Measurements from ENCODE around the gene NCK2. TPM values are rescaled to one million over a fixed set of nuclear protein-coding genes. Genes with fewer than 3 reads are reported as not detected.

Gene NCK2
- total RNA-seq, 1 donor from 2014 or later = 92.5 TPM

DNA sequence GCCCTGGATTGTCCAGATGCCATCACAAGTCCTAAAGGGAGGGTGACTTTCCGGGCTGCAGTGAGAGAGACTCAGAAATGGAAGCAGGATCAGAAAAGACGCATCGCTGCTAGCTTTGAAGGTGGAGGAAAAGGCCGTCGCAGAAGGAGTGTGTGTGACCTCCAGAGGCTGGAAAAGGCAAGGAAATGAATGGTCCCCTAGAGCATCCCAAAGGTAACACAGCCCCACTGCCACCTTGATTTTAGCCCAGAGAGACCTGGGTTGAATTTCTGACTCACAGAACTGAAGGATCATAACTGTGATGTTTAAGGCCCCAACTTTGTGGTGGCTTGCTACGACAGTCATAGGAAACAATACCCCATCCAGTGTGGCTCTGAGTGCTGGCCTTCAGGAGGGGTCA is 8.6 kb upstream of the NCK2 start:
- no peak overlapping the region for H3K4me3 Mint-ChIP-seq (ENCODE audit: low read depth)
- H3K4me1 Mint-ChIP-seq (ENCODE audit: low read depth) = peaks cover 3% of the 10 kb centered on the region
- TF ChIP-seq, protein P1, sequence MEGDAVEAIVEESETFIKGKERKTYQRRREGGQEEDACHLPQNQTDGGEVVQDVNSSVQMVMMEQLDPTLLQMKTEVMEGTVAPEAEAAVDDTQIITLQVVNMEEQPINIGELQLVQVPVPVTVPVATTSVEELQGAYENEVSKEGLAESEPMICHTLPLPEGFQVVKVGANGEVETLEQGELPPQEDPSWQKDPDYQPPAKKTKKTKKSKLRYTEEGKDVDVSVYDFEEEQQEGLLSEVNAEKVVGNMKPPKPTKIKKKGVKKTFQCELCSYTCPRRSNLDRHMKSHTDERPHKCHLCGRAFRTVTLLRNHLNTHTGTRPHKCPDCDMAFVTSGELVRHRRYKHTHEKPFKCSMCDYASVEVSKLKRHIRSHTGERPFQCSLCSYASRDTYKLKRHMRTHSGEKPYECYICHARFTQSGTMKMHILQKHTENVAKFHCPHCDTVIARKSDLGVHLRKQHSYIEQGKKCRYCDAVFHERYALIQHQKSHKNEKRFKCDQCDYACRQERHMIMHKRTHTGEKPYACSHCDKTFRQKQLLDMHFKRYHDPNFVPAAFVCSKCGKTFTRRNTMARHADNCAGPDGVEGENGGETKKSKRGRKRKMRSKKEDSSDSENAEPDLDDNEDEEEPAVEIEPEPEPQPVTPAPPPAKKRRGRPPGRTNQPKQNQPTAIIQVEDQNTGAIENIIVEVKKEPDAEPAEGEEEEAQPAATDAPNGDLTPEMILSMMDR (IDR thresholded peaks at IDR 0.05; ENCODE audit: unreplicated experiment) = peak; percentile 15
- no peaks in the 10 kb centered on the region for H3K36me3 Mint-ChIP-seq (ENCODE audit: insufficient read depth)
- H3K27me3 Mint-ChIP-seq = peaks cover 23% of the 10 kb centered on the region
- no peak for DNase-seq (ENCODE audit: low spot score, unreplicated experiment)
- no peaks in the 10 kb centered on the region for H3K9me3 Mint-ChIP-seq (ENCODE audit: low read depth)
- H3K27ac Mint-ChIP-seq = no peak overlapping the region

DNA sequence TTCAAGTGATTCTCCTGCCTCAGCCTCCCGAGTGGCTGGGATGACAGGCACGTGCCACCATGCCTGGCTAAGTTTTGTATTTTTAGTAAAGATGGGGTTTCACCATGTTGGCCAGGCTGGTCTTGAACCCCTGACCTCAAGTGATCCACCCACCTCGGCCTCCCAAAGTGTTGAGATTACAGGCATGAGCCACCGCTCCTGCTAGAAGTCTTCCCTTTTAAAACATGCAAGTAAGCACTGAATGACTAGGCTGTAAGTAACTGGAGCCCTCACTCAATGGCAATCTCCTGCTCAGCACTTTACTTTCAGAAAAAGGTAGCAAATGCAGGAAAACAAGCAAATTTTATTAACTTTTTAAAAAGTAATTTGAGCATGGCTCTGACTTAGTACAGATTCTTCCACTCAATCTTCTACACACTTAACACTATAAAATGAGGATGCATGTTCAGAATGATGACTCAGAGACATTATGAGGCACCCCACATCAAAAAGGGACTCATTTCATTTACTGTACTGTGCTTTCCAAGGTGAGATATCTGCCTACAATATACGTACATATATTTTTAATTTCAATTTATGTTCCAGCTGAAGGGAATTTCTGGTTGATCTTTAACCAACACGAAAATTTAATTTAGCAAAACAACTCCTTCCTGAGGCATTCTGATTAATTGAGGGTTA is 6.6 kb upstream of the NCK2 start:
- Mint-ChIP-seq H3K4me3 (ENCODE audit: low read depth) (no peak overlapping the region), H3K27me3 (peaks cover 19% of the 10 kb centered on the region), H3K27ac (no peak overlapping the region), H3K4me1 (ENCODE audit: low read depth) (peaks cover 12% of the 10 kb centered on the region), H3K36me3 (ENCODE audit: insufficient read depth) (no peaks in the 10 kb centered on the region), H3K9me3 (ENCODE audit: low read depth) (no peaks in the 10 kb centered on the region)
- TF ChIP-seq, protein P1 (IDR thresholded peaks at IDR 0.05; ENCODE audit: unreplicated experiment) = no peak
- DNase-seq (ENCODE audit: low spot score, unreplicated experiment) = no peak

DNA sequence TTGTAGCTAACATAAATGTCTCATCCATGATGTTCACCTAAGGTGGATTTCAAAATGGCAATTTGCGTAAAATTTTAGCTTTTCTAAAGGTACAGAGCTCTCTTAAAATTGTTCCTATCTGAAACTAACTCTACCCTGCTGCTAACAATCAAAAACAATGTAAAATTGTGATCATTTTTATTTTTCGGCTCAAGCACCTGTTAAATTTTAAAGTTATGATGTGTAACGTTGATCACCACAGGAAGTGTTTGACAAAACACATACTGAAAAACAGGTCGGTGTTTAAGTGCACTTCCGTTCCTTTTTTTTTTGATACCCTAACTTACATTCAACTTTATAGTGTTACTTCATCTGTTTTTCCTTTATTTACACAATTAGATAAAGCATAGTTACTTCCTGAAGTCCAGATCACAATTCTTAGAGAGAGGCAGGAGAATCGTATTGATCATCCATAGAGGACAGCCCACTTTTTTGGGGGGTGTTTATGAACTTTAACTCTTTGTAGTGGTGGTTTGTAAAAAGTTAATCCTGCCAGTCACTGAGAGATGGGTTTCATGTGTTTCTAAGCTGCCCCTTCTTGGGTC is 6.0 kb upstream of the NCK2 start:
- peaks cover 19% of the 10 kb centered on the region for H3K4me1 Mint-ChIP-seq (ENCODE audit: low read depth)
- TF ChIP-seq, protein P1 (IDR thresholded peaks at IDR 0.05; ENCODE audit: unreplicated experiment) = no peak
- H3K27ac Mint-ChIP-seq = no peak overlapping the region
- H3K27me3 Mint-ChIP-seq = peaks cover 19% of the 10 kb centered on the region
- DNase-seq (ENCODE audit: low spot score, unreplicated experiment) = no peak
- H3K36me3 Mint-ChIP-seq (ENCODE audit: insufficient read depth) = no peaks in the 10 kb centered on the region
- no peak overlapping the region for H3K4me3 Mint-ChIP-seq (ENCODE audit: low read depth)
- H3K9me3 Mint-ChIP-seq (ENCODE audit: low read depth) = no peaks in the 10 kb centered on the region

DNA sequence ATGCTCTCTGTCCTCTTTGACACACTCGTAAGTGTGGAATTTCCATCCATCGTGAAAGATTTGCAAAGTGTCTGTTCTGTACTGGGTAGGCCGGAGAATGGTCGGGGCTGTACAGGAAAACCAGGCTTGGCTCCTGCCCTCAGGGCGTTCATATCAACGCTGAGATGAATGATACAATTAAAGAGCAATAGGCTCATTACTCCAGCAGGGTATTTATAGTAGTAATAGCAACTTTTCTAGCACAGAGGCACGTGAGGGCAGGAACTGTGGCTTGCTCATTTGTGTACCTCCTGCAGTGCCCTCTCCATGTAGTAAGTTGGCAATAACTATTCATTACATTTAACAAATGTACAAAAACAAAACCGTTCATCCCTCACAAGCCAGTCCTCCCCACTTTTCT is 5.3 kb upstream of the NCK2 start:
- no peak for DNase-seq (ENCODE audit: low spot score, unreplicated experiment)
- Mint-ChIP-seq H3K36me3 (ENCODE audit: insufficient read depth) (no peaks in the 10 kb centered on the region), H3K27me3 (peaks cover 18% of the 10 kb centered on the region), H3K27ac (no peak overlapping the region), H3K4me1 (ENCODE audit: low read depth) (peaks cover 23% of the 10 kb centered on the region), H3K4me3 (ENCODE audit: low read depth) (no peak overlapping the region), H3K9me3 (ENCODE audit: low read depth) (no peaks in the 10 kb centered on the region)
- TF ChIP-seq, protein P1 (IDR thresholded peaks at IDR 0.05; ENCODE audit: unreplicated experiment) = no peak

DNA sequence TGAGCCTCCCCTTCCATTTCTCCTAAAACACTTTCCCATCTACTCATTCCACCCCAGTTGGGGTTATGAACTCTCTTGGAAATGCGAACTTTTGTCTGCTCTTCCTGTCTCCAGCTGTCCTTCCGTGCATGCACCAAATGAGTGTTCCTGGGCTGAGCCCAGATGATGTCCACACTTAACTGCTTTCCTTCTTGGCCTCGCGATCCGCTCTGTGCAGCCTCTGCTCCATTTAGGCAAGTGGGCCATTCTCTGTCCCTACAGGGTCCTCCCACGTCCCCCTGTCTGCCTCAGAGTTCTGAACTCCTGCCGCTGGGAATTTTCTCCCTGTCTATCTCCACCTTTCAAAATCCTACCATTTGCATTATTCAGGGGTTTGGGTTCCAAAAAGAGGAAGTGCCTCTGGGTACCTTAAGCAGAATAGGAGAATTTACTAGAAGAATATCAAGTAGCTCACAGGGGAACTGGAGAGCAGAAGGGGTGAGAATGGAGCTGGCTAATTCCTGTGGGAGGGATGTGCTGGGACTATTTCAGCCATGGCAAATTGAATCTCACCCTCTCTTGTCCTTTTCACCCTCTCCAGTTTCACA is 4.7 kb upstream of the NCK2 start:
- no peak for DNase-seq (ENCODE audit: low spot score, unreplicated experiment)
- Mint-ChIP-seq H3K27ac (no peak overlapping the region), H3K27me3 (peaks cover 11% of the 10 kb centered on the region), H3K4me3 (ENCODE audit: low read depth) (no peak overlapping the region), H3K9me3 (ENCODE audit: low read depth) (no peaks in the 10 kb centered on the region), H3K4me1 (ENCODE audit: low read depth) (peaks cover 23% of the 10 kb centered on the region), H3K36me3 (ENCODE audit: insufficient read depth) (no peaks in the 10 kb centered on the region)
- TF ChIP-seq, protein P1 (IDR thresholded peaks at IDR 0.05; ENCODE audit: unreplicated experiment) = no peak
